MM.1S (cell line): ENCODE results near the gene SLFN12L.
A peak's percentile ranks its signal among the peaks of the same experiment; 100 is the strongest.

Experiments used
- DNase-seq: peaks from one replicate; pipeline ENCODE4 v3.0.0-alpha.2; 2015
- H2AFZ ChIP-seq: fragments of 300-600 bp; sonication (generic); 2 replicates; pipeline ENCODE4 v1.6.0; 2016; ENCODE audit warnings: antibody characterized with exemption, low read length
- H3F3A ChIP-seq: fragments of 300-600 bp; sonication (generic); 2 replicates; pipeline ENCODE4 v1.6.1; 2016; ENCODE audit warnings: mild to moderate bottlenecking, antibody characterized with exemption, low read length, moderate library complexity, mixed read lengths; ENCODE audit not compliant: insufficient read depth
- H3K27ac ChIP-seq: fragments of 300-600 bp; sonication (generic); 2 replicates; pipeline ENCODE4 v1.5.1; 2016; ENCODE audit warnings: mild to moderate bottlenecking, low read length
- H3K27me3 ChIP-seq: fragments of 300-600 bp; sonication (generic); replicated peaks from 2 replicates; pipeline ENCODE4 v1.6.0; 2016; ENCODE audit warnings: low read length; ENCODE audit not compliant: insufficient read depth
- H3K36me3 ChIP-seq: fragments of 300-600 bp; sonication (generic); replicated peaks from 2 replicates; pipeline ENCODE4 v1.6.1; 2016; ENCODE audit warnings: mild to moderate bottlenecking, low read length, mixed read lengths; ENCODE audit not compliant: insufficient read depth
- H3K4me1 ChIP-seq: fragments of 300-600 bp; sonication (generic); 2 replicates; pipeline ENCODE4 v1.6.1; 2016; ENCODE audit warnings: low read length, mixed read lengths
- H3K4me2 ChIP-seq: fragments of 300-600 bp; sonication (generic); 2 replicates; pipeline ENCODE4 v1.6.0; 2016; ENCODE audit warnings: low read depth, low read length
- H3K4me3 ChIP-seq: fragments of 300-600 bp; sonication (generic); 2 replicates; pipeline ENCODE4 v1.5.1; 2016; ENCODE audit warnings: low read length, mixed read lengths
- H3K79me2 ChIP-seq: fragments of 300-600 bp; sonication (generic); 2 replicates; pipeline ENCODE4 v1.6.1; 2016; ENCODE audit warnings: mixed run types, low read length, mixed read lengths
- H3K9ac ChIP-seq: fragments of 300-600 bp; sonication (generic); 2 replicates; pipeline ENCODE4 v1.6.1; 2016; ENCODE audit warnings: low read length, mixed read lengths
- H3K9me2 ChIP-seq: fragments of 300-600 bp; sonication (generic); replicated peaks from 2 replicates; pipeline ENCODE4 v1.6.1; 2016; ENCODE audit warnings: mild to moderate bottlenecking, low read length, mixed read lengths; ENCODE audit not compliant: insufficient read depth
- H3K9me3 ChIP-seq: fragments of 300-600 bp; sonication (generic); replicated peaks from 2 replicates; pipeline ENCODE4 v1.6.1; 2016; ENCODE audit warnings: mild to moderate bottlenecking, low read length, mixed read lengths; ENCODE audit not compliant: insufficient read depth
- H4K20me1 ChIP-seq: fragments of 300-600 bp; sonication (generic); 2 replicates; pipeline ENCODE4 v1.6.1; 2016; ENCODE audit warnings: mild to moderate bottlenecking, low read length, moderate library complexity, mixed read lengths; ENCODE audit not compliant: insufficient read depth
- CTCF ChIP-seq: fragments of 300-600 bp; sonication (generic); IDR thresholded peaks from 2 replicates; pipeline ENCODE4 v1.5.1; 2016; ENCODE audit warnings: antibody characterized with exemption, low read length, mixed read lengths
- EZH2 ChIP-seq: fragments of 300-600 bp; sonication (generic); optimal IDR thresholded peaks from 2 replicates; pipeline ENCODE3; 2017; ENCODE audit warnings: low read depth, mild to moderate bottlenecking, antibody characterized with exemption, low read length, mixed read lengths
- EZH2phosphoT487 ChIP-seq: fragments of 300-600 bp; sonication (generic); IDR thresholded peaks from 2 replicates; pipeline ENCODE4 v1.6.1; 2018; ENCODE audit warnings: antibody characterized with exemption, low read length

SLFN12L gene

DNA sequence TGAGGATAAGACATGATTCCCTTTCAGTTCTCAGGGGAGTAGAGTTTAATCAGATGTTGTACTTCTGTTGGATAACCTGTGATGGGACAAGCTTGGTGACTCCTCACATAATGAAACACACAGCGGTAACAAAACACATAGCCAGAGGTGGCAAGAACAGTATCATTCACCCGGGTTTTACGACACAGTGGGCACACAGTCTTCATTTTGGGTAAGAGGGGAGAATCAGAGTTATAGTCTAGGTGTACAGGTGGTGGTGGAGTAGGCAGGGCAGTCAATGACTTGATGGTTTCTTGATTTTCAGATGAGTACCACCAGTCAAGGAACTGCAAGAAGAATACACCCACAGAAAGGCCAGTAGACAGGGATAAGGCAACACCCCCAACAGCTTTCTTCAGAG, 38.3 kb upstream of the SLFN12L start:
- no peaks in the 10 kb centered on the region for H3K27me3 ChIP-seq
- peaks cover 13% of the 10 kb centered on the region for H3K4me1 ChIP-seq
- H3K4me2 ChIP-seq = no peak overlapping the region
- DNase-seq = no peak
- no peak overlapping the region for H2AFZ ChIP-seq
- no peaks in the 10 kb centered on the region for H3K9me3 ChIP-seq
- H3F3A ChIP-seq = peaks cover 18% of the 10 kb centered on the region; the same call in 1 of the 2 replicates
- TF ChIP-seq EZH2phosphoT487 (no peak), CTCF (no peak), EZH2 (no peak)
- no peak overlapping the region for H3K9ac ChIP-seq
- no peaks in the 10 kb centered on the region for H3K9me2 ChIP-seq
- no peaks in the 10 kb centered on the region for H4K20me1 ChIP-seq
- H3K79me2 ChIP-seq = peaks cover 5% of the 10 kb centered on the region; the same call in 1 of the 2 replicates
- no peaks in the 10 kb centered on the region for H3K36me3 ChIP-seq
- H3K27ac ChIP-seq = no peak overlapping the region
- no peak overlapping the region for H3K4me3 ChIP-seq

- Histone ChIP-seq H3K79me2 (peaks cover 29% of the 10 kb centered on the region), H3K27me3 (no peaks in the 10 kb centered on the region), H2AFZ (no peak overlapping the region), H3K9ac (no peak overlapping the region), H3K4me1 (no peaks in the 10 kb centered on the region; the same call in 1 of the 2 replicates), H3F3A (no peaks in the 10 kb centered on the region), H3K9me3 (no peaks in the 10 kb centered on the region), H3K4me2 (no peak overlapping the region), H3K27ac (no peak overlapping the region), H3K4me3 (no peak overlapping the region), H3K36me3 (no peaks in the 10 kb centered on the region), H4K20me1 (no peaks in the 10 kb centered on the region), H3K9me2 (no peaks in the 10 kb centered on the region)
- DNase-seq = no peak
- TF ChIP-seq EZH2 (no peak), CTCF (no peak), EZH2phosphoT487 (no peak)
Observed at GRCh38 chr17:35569405-35569804, 31.9 kb upstream of the SLFN12L start.

DNA sequence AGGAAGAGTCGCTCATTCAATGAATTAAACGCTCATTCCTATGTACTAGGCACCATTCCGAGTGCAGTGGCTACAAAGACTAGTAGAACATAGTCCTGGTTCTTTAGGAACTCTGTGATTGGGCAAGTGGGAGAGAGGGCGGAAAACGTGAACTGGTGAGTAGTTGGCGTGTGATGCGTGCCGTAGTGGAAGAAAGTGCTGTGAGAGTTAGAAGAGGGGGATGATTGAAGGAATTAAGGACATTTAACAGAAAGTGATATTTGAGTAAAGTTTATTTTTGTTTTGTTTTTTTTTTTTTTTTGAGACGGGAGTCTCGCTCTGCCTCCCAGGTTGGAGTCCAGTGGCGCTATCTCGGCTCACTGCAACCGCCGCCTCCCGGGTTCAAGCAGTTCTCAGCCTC, 31.1 kb upstream of the SLFN12L start:
- Histone ChIP-seq H3F3A (no peaks in the 10 kb centered on the region), H3K27me3 (no peaks in the 10 kb centered on the region), H3K9ac (peak overlapping the region; percentile 86), H3K4me3 (peak overlapping the region; percentile 90), H3K79me2 (peaks cover 29% of the 10 kb centered on the region), H3K27ac (no peak overlapping the region), H3K4me1 (no peaks in the 10 kb centered on the region; the same call in 1 of the 2 replicates), H3K9me2 (no peaks in the 10 kb centered on the region), H2AFZ (peak overlapping the region; percentile 88), H3K4me2 (peak overlapping the region; percentile 84), H3K9me3 (no peaks in the 10 kb centered on the region), H4K20me1 (no peaks in the 10 kb centered on the region), H3K36me3 (no peaks in the 10 kb centered on the region)
- no peak for DNase-seq
- TF ChIP-seq CTCF (no peak), EZH2 (no peak), EZH2phosphoT487 (no peak)
